ENCODE measurements around the gene SMAD9. TPM values are rescaled to one million over a fixed set of nuclear protein-coding genes. Genes with fewer than 3 reads are reported as not detected.

Gene SMAD9
- total and polyA plus RNA-seq, 9 of the 15 experiments (the other 6 are each of a cell fraction or from before 2014, with no cell fraction given), result 0.02 to 0.08 (median 0.03) TPM; not detected in 4

- TF ChIP-seq REST (IDR thresholded peaks at IDR 0.05; ENCODE audit: borderline replicate concordance) (peak; percentile 11; the same call in 1 of the 2 replicates), REST (CRISPR knock-in tag; IDR thresholded peaks at IDR 0.05; ENCODE audit: low read depth) (no peak), HLTF (IDR thresholded peaks at IDR 0.05) (no peak), LEF1 (IDR thresholded peaks at IDR 0.05) (no peak), CTCF (IDR thresholded peaks at IDR 0.05 in 2 of 3, conservative IDR thresholded peaks at IDR 0.05 in 1 of 3; ENCODE audit: insufficient read depth in 2 of 3, low read depth in 1 of 3, low read length in 3 of 3) (peak in 1 of 3 experiments; percentile 30; a peak in 2 of 6 replicates)
Observed at GRCh38 chr13:36841391-36841790, 78.6 kb downstream of the SMAD9 start (continued).

Data from K562 (cell line).